Measurements from ENCODE around the gene EIF5B.

Gene EIF5B

DNA sequence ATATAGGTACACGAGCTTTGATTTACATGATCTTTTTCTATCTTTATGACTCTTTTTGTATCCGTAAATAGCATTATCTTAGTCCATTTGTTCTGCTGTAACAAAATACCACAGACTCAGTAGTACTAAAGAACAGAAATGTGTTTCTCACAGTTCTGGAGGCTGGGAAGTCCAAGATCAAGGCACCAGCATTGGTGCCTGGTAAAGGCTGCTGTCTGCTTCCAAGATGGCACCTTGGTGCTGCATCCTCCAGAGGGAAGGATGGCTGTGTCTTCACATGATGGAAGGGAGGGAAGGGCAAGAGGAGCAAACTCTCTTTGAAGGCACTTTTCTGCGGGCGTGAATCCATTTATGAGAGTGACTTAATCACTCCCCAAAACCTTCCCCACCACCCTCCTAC, 36.0 kb downstream of the EIF5B start:
- DNase-seq (ENCODE audit: low spot score), result no peak

DNA sequence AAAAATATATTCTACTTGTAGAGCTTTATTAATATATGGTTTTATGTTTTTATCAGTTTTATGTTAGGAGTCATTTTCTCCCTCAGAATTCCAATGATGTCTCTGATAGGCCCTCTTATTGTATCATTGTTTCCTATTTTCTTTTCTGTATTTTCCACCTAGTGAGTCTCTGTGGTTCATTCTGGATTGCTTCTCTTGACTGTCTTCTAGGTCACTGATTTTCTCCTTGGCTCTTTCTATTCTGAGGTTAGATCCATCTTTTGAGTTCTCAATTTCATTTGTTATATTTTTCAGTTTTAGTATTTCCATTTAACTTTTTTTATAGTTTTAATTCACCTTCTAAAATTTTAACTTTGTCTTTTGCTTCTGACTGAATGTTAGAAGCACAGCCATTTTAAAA, 37.6 kb downstream of the EIF5B start:
- DNase-seq (ENCODE audit: low spot score), result no peak

DNA sequence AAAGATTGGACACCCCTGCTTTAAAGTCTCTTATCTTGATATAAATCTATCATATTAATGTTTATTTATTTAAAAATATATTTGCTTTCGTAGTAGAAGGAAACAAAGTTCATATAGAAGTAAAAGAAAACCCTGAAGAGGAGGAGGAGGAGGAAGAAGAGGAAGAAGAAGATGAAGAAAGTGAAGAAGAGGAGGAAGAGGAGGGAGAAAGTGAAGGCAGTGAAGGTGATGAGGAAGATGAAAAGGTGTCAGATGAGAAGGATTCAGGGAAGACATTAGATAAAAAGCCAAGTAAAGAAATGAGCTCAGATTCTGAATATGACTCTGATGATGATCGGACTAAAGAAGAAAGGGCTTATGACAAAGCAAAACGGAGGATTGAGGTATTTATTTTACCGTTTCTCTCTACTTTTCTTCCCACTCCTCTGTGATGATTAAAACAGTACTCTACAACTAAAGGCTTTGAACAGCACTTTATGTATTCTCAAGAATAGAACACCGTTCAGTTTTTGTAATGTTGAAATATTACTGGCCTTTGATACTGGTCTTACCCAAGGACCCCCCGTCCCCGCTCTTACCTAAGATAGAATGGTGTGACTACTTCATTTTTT, 39.2 kb downstream of the EIF5B start:
- no peak for DNase-seq (ENCODE audit: low spot score)

GRCh38 chr2:99377879-99378278, 40.7 kb downstream of the EIF5B start:
- DNase-seq (ENCODE audit: low spot score), result no peak

DNA sequence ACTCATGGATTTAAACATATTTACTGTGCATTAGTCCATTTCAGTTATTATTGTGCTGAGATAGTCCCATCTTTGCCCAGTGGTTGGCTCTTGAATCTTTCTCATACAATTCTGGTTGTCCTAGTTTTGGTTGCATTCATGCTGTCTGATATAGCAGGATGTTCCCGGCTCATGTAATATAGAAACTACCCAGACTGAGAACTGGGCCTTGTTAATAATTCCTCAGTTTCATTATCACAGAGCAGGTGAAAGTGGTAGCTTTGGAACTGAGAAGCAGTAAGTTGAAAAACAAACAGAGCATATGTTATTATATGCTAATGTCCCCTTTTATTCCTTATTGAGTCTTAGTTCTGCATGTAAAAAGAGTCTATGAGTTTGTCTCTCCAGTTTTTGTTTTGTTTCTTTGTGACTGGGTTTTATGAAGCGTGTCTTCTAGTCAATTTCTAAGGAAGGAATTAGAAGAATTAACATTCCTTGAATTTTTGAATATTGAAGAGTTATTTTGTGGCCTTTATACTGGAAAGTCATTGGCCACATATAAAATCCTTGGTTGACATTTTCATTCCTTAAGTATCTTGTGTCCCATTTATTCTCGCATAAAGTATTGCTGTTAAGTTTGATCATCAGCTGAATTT, 43.3 kb downstream of the EIF5B start:
- no peak for DNase-seq (ENCODE audit: low spot score)

DNA sequence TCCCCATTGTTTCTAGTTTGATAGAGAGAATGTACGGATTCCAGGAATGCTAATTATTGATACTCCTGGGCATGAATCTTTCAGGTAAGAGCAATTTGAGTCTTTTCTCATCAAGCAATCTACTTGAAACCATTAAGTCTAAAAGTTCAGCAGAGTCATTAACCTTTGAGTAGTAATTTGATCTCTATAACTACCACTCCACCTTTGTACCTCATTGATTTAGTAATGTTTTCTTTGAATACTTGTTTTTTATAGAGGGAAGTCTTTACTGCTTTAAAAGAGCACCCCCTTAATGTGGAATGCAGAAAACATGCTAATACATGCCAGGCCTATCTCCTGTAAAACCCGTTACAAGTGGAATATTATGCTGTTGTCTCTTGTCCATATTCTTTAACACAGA, 45.0 kb downstream of the EIF5B start:
- DNase-seq (ENCODE audit: low spot score), result no peak

DNA sequence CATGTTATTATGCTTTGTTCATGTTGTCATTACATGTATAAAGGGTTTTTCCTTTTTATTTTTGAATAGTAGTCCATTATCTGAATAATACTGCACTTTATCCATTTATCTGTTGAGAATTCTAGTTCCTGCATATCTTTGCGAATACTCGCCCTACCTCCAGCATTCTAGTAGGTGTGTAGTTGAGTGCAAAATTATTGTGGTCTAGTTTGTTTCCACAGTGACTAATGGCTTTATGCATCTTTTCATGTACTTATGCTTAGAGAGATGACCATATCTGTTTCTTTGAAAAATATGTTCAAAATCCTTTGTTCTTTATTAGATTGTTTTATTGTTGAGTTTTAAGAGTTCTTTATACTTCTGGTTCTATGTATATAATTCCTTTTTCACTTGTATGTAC, 48.8 kb downstream of the EIF5B start:
- DNase-seq (ENCODE audit: low spot score), result no peak

- DNase-seq (ENCODE audit: low spot score), result no peak
Observed at GRCh38 chr2:99388892-99389291, 51.7 kb downstream of the EIF5B start.

GRCh38 chr2:99389371-99389770, 52.2 kb downstream of the EIF5B start:
- no peak for DNase-seq (ENCODE audit: low spot score)

DNA sequence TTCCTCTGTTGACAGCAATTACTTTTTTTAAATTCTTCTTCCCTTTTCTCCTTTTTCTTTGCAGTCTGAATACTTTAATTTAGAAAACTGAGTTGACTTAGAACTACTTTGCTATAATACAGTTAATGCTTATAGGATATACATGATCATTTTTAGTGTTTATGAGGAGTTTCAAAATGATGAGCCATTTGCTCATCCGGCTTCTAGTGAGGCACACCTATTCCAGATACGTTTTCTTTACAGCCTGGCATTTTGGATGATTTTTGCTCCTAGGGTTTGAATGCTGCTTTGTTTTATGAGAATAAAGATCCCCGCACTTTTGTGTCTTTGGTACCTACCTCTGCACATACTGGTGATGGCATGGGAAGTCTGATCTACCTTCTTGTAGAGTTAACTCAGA, 52.8 kb downstream of the EIF5B start:
- no peak for DNase-seq (ENCODE audit: low spot score)

DNA sequence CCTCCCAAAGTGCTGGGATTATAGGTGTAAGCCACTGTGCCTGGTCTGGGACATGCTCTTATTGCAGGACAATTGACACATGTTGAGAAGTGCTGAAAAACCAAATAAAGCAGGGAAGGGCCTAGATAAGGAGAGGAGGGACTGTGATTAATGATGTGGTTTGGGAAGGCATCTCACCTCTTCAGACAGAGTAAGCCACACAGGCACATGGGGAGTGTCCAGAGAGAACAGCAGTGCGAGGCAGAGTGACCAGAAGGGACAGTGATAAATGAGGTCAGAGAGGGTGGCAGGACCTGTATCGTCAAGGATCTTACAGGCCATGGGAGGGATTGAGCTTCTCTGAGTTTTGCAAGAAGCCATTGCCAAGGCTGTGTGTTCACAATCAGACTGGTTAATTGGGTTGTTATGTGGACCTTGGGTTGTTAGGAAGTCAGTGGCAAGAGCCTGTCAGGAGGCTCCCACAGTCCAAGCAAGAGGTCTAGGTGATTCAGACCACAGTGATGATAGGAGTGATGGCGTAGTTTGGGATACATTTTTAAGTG, 58.5 kb downstream of the EIF5B start:
- DNase-seq (ENCODE audit: low spot score), result no peak

DNA sequence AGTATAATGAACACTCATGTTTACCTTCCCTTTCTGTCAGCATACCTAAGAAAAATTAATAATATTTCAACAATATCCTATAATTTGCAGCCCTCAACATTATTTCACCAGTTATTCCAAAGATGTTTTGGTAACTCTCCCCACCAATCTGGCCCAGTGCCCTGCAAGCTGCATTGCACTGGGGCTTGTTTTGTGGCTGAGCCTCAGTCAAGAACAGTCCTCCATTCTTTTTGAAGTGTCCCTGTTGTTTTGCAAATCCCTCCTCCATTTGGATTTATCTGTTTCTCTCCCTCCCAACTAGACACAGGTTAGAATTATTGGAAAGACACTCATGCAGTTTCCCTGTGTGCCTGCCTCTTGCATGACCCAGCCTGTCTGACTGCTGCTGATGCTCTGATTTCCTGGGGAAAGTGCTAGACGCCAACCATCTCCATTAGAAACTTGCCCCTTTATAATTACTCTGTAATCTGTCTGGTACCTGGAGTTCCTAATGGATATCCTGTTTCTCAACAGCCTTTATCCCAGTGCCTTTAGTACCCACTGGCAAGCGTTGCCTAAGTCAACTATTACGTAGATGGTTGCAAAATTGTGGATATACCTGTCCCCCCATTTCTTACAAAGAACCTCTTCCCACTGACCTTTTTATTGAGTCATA, 60.2 kb downstream of the EIF5B start:
- no peak for DNase-seq (ENCODE audit: low spot score)

GRCh38 chr2:99398303-99398702, 61.1 kb downstream of the EIF5B start:
- no peak for DNase-seq (ENCODE audit: low spot score)

- no peak for DNase-seq (ENCODE audit: low spot score)
Observed at GRCh38 chr2:99399063-99399462, 61.9 kb downstream of the EIF5B start.

- DNase-seq (ENCODE audit: low spot score), result no peak
Observed at GRCh38 chr2:99399795-99400194, 62.6 kb downstream of the EIF5B start.

DNA sequence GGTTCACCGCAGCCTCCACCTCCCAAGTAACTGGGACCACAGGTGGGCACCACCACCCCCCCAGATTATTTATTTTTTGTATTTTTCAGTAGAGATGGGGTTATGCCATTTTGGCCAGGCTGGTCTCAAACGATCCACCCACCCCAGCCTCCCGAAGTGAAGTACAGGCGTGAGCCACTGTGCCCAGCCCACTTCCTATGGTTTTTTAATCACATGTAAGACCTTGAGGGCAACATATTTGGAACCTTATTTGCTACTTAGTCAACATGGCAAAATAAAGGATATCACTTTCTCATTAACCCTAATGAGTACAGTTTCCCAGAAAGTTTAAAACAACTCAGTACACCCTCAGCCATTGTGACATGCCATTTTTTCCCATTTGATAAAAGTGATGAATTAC, 64.7 kb downstream of the EIF5B start:
- no peak for DNase-seq (ENCODE audit: low spot score)

DNA sequence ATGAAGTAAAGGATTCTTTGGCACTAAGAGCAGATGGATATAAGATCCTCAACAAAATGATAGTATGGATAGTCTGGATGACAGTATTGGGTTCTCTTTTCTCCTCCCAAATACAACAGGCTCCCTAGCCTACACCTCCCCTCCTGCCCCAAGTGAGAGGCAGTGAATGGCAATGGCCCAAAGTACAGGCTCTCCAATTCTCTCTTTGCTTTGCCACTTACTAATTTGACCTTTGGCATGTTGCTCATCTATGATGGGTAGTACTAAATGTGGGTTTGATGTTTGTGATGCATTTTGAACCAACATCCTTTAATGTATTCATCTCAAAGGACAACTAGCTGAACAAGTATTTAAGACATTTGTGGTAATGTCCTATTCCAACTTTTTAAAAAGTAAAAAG, 65.9 kb downstream of the EIF5B start:
- no peak for DNase-seq (ENCODE audit: low spot score)

DNA sequence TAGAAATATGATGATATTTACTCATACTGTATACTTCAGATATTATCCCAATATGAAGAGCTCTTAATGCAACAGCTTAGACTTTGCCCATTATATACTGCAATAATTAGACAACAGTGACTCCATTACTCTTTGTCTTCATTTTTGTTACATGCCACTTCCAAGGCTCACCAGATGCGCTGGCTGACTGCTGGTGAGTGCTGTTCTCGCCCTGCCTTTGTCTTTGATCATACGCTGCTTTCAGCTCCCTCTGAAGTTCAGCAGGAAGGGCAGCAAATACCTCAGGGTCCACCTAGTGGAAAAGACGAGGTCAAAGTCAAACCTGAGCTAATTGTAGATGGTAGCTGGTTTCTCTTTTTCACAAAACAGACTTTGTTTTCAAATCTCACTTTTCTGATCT, 66.3 kb downstream of the EIF5B start:
- DNase-seq (ENCODE audit: low spot score), result no peak

DNA sequence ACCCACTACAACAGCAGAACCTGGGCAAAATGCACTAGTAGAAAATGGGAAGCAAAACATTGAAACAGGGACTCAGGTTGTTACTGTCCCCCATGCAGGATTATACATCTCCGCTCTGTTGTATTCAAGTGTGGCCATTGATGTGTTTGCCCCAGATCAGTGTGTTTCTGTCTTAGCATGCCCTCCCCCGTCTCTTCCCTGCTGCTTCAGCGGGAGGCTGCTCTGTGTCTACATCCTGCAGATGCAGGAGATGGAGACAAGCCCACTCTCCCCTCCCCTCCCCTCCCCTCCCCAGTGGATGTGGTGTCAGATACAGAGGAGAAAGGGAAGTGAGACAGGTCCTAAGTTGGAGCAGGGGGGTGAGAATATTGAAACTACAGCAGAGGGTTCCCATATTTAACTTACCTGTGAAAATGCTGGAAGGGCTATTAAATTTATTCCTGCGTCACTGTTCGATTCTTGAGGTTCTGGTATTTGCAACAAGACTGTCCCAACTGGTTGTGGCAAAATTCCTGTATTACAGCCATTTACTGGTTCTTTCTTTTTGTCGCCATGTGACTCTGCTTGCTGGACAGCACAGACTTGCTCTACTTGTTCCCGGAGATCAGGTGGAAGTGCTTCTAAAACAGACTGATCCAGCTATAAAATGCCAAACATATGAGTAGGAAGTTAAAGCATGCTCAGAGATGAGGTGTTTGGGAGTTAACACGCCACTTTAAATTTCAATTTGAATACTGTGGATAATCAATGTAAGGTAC, 67.0 kb downstream of the EIF5B start:
- no peak for DNase-seq (ENCODE audit: low spot score)

DNA sequence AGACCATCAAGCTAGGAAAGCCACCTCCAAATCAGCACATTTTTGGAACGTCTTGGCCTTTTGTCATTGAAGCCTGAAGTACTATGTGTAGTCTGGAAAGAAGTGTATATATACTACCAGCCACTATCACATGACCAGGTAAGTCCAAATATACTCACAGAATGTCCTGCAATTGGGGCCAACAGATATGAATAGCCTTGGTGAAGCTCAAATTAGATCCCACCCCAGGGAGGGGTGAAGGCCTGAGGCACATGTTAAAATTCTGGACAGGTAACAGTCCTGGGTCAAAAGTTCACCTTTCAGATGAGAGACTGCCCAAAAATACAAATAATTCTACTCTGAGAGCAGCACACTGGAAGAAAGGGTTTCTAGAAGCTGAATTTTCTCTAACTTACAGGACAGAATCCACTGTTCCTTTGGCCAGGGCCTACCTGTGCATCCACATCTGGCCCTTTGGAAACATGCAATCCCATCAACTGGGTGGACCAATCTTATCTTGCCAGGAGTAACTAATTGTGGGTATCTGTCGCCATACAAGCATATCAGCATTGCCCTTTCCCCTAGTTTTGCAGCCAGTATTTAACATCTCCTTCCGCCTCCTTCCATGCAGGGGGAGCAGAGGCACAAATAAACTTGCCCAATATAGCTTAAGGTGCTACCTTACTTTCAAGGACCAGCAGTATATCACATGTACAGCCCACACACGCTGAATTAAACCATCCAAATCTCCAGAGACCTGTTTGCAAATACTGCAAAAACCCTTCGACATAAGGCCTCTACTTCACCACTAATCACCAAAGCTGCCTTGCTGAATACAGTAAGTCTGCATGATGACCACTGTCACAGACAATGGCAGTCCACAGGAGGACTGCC, 67.8 kb downstream of the EIF5B start:
- no peak for DNase-seq (ENCODE audit: low spot score)

- no peak for DNase-seq (ENCODE audit: low spot score)
Observed at GRCh38 chr2:99406137-99406536, 68.9 kb downstream of the EIF5B start.

GRCh38 chr2:99410276-99410675, 73.1 kb downstream of the EIF5B start:
- DNase-seq (ENCODE audit: low spot score), result no peak
